GM19035 (cell line): ENCODE results near the gene RABGGTA.

Experiments used
- ATAC-seq: cut with Tn5 transposase; IDR thresholded peaks from one replicate; pipeline ENCODE4 v1.9.1; 2021; ENCODE audit not compliant: unreplicated experiment

RABGGTA gene

GRCh38 chr14:24271134-24271833 is at the start of gene RABGGTA:
Gene RABGGTA (minus strand): TSS chr14:24271597. CDS start chr14:24271115, 482 bp downstream.
- peak; percentile 89 for ATAC-seq

- ATAC-seq, result no peak
Observed at GRCh38 chr14:24317141-24317928, 45.9 kb upstream of the RABGGTA start.

GRCh38 chr14:24316597-24316950 is 45.2 kb upstream of the RABGGTA start:
- ATAC-seq, result no peak

- no peak for ATAC-seq
Observed at GRCh38 chr14:24315807-24316596, 44.6 kb upstream of the RABGGTA start.

- no peak for ATAC-seq
Observed at GRCh38 chr14:24315243-24315806, 43.9 kb upstream of the RABGGTA start.

GRCh38 chr14:24314377-24315193 is 43.2 kb upstream of the RABGGTA start:
- no peak for ATAC-seq

- ATAC-seq, result no peak
Observed at GRCh38 chr14:24313913-24314312, 42.5 kb upstream of the RABGGTA start.

GRCh38 chr14:24312736-24313507 is 41.5 kb upstream of the RABGGTA start:
- ATAC-seq, result no peak

GRCh38 chr14:24311837-24312615 is 40.6 kb upstream of the RABGGTA start:
- no peak for ATAC-seq

- ATAC-seq, result peak; percentile 75
Observed at GRCh38 chr14:24310646-24311604, 39.5 kb upstream of the RABGGTA start, which contains the start of gene LTB4R. Gene LTB4R (plus strand): TSS chr14:24311502. CDS start chr14:24315652, 4,150 bp downstream.

- no peak for ATAC-seq
Observed at GRCh38 chr14:24310265-24310645, 38.9 kb upstream of the RABGGTA start.

GRCh38 chr14:24309538-24310264 is 38.3 kb upstream of the RABGGTA start, which contains the start of gene LTB4R2:
Gene LTB4R2 (plus strand): TSS chr14:24310140. CDS start chr14:24310665, 525 bp downstream.
- no peak for ATAC-seq

- no peak for ATAC-seq
Observed at GRCh38 chr14:24308342-24309124, 37.1 kb upstream of the RABGGTA start.

GRCh38 chr14:24307575-24308341 is 36.4 kb upstream of the RABGGTA start, which contains the start of gene CIDEB:
Gene CIDEB (minus strand): TSS chr14:24307977. CDS start chr14:24307858, 119 bp downstream.
- no peak for ATAC-seq

GRCh38 chr14:24307156-24307574 is 35.8 kb upstream of the RABGGTA start:
- ATAC-seq, result no peak
